Left renal cortex interstitium (tissue), 4 donors: ENCODE results near the gene GOLM1. TPM values are rescaled to one million over a fixed set of nuclear protein-coding genes. Genes with fewer than 3 reads are reported as not detected.
A peak's percentile ranks its signal among the peaks of the same experiment; 100 is the strongest.
"Not testable (repeated sequence)": the region's sequence is repeated elsewhere in the genome, so short reads cannot be mapped to it uniquely, and the experiment has no call there.

ENCODE experiments used
- DNase-seq, 4 donors: peaks; one replicate each; pipeline ENCODE4 v3.0.0-alpha.2; 2013; ENCODE audit warnings: low read depth in 4 of 4, low spot score in 2 of 4, missing footprints in 1 of 4
- polyA plus RNA-seq, 4 donors: library from polyadenylated mRNA; unstranded; fragments of 120-200 nt; gene quantifications; one replicate each; pipeline ENCODE4 v1.2.1, GENCODE V29; 2013; ENCODE audit not compliant: insufficient read length in 4 of 4

GOLM1 gene
- polyA plus RNA-seq, 4 donors: 151 to 166 (median 163) TPM

DNA sequence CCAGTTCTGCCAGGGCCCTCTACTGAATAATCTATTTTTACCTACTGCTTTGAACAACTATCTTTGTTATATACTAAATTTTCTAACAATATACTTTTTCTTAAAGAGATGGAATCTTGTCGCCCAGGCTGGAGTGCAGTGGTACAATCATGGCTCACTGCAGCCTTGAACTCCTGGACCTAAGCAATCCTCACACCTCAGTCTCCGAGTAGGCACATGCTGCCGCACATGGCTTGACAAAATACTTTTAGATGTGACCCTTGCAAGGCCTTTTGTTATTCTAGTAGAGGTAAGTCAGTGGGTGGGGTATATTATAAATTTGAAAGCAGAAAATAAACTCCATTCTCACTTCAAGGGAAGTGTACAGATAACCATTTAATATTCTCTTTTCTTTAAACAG lies 7.9 kb downstream of the GOLM1 start:
- DNase-seq: no peak

DNA sequence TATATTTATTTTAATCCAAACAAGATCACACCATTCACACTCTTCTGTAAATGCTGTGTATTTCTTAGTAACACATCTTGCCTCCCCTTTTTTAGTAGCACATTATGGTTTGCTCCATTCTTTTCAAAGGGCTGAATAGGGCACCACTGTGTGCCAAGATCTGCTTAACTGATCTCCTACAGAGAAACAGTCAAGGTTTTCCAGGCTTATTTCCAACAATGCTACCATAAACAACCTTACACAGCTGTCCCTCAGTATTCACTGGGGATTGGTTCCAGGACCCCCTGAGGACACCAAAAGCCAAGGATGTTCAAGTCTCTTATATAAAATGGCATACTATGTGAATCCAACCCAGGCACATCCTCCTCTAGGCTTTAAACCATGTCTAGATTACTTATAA lies 16.5 kb downstream of the GOLM1 start:
- DNase-seq: no peak

DNA sequence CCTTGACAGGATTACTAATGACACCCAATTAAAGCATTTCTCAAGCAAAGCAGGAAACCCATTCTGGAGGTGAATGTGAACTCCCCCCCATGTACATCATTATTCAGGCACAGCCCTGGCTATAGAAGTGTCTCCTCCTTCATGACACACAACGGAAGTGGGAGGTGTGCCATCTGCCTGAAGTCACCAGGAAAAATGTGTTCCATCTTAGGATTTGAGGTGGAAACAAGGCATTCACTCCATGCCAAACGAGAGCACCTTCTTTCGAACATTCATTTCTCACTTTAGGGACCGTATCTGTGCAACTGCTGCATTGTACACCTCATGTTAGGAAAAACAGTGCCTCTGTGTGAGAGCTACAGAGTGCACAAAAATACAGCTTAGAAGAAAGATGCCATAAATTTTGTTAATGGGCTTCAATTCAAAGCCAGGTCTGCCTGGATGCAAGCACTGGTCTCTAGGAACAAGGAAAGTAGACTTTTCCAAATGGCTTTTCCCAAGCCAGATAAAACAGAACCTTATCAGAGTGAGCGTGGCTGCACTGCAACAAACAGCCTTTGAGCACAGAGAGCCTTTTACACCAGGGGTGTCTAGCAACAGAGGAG lies 19.4 kb downstream of the GOLM1 start:
- DNase-seq: peak in 2 of 4 donors; percentile 58 to 79

DNA sequence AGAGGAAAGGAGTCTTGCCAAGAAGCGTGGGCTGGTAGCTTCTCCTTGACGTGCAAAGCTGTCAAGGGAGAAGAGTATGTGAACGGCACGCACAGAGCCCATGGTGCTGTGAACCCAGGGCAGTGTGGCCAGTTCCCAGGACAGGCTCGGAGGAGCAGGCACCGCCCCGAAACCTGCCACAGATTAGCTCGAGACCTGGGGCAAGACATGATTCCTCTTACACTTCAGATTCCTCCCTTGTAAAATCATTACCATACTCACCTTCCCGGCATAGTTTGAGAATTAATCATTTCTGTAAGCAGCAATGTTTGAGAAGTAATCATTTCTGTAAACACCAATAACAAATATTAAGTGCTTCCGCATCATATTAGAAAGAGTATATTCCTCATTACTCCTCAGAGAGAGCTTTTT lies 19.9 kb downstream of the GOLM1 start:
- peak in 1 of 4 donors; percentile 26 for DNase-seq

DNA sequence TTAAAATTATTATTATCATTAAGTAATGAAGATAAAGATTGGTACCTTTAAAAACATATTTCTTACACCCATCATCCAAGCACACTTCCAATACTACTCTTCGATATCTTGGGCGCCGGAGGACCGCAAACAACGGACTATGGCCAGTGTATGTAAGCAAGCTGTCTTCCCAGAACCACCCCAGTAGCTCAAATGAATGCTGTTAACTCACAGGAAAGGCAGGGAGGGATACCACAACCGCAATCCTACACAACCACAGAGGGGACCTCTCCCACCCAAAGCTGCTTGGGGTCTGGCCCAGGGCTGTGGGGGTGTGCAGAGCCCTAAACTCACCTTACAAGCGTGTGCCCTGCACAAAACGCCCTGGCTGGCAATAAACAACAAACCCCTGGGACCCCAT lies 20.6 kb downstream of the GOLM1 start:
- DNase-seq: no peak

DNA sequence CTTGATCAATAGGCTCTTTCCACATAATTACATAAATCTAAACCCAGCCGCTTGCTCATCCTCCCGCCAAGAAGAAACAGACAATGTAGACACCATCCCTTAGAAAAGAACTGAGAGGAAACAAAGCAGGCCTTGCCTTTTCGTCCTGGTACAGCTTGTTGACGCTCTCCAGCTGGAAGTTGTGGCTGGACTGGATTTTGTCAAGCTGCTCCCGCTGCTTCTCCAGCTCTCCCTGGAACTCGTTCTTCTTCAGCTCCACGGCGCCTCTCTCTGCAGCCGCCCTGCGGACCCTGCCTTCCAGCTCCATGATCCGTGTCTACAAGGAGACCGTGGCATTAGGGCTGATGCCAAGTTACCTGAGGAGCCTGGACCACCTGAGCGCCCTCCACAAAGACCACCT lies 22.1 kb downstream of the GOLM1 start:
- no peak for DNase-seq

DNA sequence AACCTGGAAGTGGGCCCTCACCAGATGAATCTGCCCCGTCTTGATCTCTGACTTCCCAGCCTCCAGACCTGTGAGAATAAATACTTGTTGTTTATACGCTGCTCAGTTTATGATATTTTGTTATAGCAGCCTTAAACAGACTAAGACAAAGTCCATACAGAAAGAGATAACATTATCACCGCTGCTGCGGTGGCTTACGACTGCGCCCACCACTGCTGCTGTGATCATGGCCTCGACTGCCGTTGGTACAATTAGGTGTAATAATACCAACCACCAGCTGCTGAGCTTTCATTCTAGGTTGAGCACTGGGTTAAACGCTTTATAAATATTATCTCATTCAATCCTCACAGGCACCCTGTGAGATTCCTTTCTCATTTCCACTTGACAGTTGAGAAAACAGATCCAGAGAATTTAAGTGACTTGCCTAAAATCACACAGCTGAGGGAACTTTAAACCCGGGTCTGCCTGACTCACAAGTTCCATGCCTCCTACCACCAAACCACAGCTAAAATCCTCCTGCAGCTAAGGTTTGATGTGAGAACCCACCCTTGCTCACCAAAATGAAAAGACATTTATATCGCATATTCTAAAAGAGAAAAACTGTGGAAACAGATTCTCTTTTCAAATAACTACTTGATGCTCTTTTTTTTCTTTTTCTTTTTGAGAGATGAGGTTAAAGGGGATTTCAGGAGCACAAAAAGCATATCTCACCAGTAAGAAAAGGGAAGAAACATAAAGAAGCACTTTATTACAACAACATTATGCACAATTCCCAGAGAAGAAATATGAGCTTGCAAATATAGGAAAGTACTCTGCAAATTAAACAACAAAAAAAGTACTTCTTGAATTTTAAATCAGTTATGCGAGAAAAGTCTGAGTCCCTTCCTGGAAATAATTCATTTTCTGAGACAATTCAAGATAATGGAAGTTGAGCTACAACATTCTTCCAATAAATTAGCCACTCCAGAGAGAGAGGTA lies 23.9 kb downstream of the GOLM1 start:
- DNase-seq: no peak

DNA sequence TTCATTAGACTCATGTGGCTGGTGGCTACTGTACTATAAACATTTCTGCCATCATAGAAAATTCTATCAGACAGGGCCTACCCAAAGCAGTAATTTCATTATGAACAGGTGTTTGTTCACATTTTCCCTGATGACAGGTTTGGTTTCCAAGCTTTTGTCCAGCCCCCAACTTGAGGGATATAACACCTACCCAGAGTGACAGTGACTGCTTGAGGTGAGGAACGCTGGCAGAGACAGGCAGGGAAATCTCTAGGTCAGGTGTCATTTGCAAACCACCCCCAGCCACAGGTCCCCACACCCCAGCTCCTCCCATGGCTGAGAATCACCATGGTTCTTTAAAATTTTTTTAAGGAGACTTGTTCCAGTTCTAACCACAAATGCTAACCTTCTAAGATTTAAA lies 25.5 kb downstream of the GOLM1 start:
- no peak for DNase-seq

DNA sequence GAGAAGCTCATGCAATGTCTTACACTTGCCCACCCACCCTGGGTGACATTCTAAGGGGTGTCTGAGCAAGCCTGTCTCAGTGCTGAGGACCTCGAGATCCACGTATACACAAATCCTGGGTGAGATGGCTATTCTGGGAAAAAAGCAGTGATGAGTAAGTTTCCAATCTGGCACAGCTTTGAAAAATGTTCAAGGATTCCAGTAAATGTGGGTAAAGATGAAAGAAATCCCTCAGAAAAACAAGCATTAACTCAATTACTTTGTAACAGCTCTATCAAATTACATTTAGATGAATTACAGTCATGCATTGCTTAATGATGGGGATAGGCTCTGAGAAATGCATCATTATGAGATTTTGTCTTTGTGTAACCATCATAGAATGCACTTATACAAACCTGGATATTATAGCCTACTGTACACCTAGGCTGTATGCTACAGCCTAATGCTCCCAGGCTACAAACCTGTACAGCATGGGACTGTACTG lies 26.9 kb downstream of the GOLM1 start:
- DNase-seq: no peak

DNA sequence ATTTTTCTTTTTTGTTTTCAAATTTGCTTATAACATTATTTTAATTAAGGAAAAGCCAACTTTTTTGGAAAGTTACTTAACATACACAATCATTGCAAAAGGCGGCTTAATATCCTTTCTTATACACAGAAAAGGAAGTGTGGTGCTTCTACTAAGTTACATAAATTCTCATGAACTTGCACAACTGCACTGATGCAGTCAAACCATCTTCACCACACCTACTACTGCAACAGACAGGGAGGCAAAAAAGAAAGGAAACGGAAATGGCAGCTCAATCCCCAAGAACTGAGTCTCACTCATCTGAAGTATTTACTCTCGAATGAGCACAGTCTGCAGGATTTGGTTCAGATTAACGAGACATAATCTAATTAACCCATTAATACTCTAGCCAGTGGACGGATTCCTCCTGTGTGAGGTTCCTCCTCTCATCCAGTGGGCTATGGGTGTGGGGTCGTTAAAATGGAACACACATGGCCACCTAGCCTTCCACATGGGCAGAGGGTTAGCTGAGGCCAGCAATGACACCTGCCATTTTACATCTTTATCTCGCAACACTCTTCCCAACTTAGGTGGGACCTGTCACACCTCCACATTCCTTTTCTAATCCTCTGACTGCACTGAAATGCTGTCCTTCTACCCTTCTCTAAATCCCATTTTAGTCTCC lies 30.0 kb downstream of the GOLM1 start:
- DNase-seq: no peak

DNA sequence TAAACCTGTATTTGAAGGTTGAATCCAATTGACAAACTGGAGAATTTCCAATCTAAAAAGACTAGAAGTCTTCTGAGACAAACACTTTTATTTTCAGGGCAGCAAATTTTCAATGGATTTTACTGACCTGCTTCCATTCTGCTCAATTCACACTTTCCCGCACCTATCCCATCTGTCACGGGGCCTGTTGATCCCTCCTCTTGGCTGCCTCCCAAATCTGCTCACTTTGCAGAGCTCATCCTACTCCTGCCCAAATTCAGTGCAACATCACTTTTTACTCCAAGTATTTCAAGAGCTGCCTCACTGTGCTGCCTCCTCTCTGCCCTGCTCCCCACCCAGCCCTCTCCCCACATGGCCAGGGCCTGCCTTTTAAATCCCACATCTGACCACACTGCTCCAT lies 35.1 kb downstream of the GOLM1 start:
- DNase-seq: no peak

DNA sequence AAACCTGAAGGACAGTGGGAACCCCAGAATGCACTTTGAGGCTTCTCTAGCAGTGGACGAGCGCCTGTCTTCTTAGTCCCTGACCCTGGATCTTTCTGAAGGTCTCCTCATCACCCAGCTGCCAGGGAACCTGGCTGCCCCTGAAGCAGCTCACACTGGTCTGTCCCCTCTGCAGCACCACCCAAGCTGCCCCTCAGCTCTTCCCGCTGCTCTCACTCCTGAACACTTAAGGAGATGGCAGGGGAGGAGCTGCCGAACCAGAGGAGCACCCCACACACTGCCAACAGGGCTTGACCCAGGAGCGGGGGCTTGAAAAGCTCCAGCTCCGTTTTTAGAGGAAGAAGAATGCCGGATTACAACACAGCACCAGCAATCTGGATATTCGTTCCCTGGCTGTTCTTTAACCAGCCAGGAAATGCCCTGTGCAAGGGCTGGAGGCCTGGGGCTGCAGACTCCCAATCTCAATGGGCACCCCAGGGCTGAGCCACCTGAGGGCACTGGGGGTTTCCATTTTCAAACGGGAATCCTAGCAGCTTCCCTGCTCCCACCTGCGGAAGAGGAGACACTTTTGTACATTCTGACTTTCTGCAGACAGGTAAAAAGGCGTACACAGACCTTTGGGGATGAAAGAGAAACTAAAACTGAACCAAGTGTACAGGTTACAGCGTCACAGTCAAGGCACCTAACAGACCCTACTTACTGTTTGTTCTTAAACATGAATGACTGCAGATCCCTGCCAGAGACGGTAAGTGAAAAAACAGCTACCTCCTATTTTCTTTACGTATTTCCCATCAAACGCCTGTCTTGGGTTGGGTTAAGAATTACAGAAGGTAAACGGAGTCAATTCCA lies 36.3 kb downstream of the GOLM1 start:
- no peak for DNase-seq

DNA sequence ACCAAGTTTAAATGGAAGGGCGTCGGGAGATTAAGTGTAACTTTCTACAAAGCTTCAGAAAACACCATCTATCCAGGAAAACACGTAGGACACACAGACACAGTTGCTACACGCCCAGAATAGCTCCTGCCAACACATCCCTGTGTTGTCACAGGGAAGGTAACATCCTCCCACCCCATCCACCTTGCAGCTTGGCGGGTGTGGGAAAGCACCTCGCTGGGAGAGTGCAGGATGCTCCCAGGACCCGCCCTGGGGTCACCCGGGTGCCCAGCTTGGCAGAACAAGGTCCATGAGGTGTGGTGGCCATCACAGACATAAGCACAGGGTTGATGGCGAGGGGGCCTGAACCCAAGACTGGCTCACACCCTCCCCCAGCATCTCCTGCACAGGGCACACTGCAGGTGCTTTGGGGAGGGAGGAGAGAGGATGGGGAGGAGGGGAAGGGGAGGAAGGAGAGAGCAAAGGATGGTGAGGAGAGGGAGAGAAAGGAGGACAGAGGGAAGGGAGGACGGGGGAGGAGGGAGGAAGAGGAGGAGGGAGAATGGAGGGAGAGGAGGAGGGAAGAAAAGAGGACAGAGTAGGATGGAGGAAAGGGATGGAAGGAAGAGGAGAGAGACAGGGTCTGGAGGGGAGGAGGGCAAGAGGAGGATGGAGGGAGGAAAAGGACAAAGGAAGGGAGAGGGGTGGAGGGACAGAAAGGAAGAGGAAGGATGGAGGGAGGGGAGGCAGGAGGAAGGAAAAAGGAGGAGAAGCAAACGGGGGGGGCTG lies 37.2 kb downstream of the GOLM1 start:
- no peak for DNase-seq

DNA sequence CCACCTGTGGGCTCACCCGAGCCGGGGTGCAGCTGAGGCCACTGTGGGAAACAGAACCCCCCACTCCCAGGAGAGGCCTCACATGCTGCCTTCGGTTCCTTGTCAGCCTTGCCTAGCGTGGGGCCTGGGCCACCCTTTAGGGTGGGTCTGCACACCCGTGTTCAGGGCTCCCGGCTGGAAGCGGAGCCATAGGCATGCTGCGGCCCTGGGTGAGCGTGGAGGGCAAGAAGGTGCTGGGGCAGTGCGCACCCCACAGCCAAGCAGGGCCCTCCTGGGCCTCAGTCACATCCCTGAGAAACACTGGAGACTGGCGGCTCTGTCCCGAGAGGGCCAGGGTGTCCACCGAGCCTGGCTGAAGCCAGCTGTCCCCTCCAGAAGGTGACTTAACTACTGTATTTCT lies 41.9 kb downstream of the GOLM1 start:
- no peak for DNase-seq

DNA sequence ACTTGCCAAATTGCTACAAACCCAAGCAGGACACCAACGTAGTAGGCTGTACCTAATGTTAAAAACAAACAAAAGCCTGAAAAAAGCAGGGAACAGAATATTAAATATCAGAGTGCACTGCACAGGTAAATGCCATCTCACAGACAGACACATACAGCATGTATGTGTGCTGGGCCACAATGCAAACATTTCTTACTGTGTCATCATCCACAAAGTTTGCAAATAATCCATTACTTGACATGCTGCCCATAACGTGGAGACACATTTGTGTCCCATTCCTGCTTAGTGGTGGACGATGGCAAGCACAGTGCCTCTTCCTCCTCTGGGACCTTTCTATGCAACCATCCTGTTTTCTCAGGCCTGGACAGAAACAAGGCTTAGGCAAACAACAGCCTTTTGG lies 44.7 kb downstream of the GOLM1 start:
- no peak for DNase-seq

DNA sequence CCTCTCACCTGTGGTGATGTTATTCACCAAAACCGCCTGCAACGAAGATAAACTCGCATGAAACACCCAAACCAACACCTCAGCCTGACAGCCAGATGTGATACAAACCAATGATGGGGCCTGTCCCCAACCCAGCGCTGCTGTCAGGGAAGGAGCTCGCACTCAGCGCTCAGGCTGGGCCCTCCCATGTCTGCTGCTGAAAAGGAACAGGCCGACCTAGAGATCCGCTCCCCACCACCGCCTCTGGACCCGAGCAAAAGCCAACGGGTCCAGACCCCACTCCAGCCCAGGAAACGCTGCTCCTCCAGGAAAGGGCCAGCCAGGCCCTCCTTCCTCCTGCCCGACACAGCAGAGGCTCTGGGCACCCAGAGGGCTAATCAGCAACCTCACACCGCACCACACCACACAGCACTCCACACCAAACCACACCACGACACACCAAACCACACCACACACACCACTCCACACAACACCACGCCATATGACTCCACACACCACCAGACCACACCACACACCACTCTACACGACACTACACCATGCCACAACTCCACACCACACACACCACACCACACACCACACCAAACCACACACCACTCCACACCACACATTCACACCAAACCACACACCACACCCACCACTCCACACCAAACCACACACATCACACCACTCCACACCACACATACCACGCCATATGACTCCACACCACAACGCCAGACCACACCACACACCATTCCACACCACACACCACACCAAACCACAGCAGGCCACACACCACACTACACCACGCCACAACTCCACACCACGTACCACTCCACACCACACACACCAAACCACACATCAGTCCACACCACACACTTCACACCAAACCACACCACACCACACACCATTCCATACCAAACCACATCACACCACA lies 46.5 kb downstream of the GOLM1 start:
- DNase-seq: no peak

DNA sequence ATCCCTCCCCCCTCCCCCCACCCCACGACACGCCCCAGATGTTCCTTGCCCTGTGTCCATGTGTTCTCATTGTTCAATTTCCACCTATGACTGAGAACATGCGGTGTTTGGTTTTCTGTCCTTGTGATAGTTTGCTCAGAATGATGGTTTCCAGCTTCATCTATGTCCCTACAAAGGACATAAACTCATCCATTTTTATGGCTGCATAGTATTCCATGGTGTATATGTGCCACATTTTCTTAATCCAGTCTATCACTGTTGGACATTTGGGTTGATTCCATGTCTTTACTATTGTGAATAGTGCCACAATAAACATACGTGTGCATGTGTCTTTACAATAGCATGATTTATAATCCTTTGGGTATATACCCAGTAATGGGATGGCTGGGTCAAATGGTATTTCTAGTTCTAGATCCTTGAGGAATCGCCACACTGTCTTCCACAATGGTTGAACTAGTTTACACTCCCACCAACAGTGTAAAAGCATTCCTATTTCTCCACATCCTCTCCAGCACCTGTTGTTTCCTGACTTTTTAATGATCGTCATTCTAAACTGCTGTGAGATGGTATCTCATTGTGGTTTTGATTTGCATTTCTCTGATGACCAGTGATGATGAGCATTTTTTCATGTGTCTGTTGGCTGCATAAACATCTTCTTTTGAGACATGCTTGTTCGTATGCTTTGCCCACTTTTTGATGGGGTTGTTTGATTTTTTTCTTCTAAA lies 51.2 kb downstream of the GOLM1 start:
- DNase-seq: not testable (repeated sequence)

DNA sequence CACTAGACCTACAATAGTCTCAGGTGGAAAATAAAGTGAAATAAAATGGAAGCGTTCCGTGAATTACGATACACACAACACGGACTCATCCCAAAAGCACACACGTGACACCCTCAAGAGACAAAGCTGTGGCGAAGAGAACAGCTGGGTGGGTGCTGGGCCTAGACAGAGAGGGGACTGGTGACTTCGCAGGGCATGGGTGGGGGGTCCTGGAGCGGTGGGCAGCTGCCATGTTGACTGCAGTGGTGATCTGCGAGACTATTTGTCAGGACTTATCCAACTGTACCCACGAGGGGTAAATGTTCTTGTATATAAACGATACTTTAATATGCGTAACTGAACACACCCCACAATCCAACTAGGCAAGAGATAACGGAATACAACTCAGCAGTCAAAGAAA lies 52.0 kb downstream of the GOLM1 start:
- no peak for DNase-seq
